ENCODE measurements around the gene PEX13.
"Not testable (repeated sequence)": the region's sequence is repeated elsewhere in the genome, so short reads cannot be mapped to it uniquely, and the experiment has no call there.

The PEX13 gene, protein sequence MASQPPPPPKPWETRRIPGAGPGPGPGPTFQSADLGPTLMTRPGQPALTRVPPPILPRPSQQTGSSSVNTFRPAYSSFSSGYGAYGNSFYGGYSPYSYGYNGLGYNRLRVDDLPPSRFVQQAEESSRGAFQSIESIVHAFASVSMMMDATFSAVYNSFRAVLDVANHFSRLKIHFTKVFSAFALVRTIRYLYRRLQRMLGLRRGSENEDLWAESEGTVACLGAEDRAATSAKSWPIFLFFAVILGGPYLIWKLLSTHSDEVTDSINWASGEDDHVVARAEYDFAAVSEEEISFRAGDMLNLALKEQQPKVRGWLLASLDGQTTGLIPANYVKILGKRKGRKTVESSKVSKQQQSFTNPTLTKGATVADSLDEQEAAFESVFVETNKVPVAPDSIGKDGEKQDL

DNA sequence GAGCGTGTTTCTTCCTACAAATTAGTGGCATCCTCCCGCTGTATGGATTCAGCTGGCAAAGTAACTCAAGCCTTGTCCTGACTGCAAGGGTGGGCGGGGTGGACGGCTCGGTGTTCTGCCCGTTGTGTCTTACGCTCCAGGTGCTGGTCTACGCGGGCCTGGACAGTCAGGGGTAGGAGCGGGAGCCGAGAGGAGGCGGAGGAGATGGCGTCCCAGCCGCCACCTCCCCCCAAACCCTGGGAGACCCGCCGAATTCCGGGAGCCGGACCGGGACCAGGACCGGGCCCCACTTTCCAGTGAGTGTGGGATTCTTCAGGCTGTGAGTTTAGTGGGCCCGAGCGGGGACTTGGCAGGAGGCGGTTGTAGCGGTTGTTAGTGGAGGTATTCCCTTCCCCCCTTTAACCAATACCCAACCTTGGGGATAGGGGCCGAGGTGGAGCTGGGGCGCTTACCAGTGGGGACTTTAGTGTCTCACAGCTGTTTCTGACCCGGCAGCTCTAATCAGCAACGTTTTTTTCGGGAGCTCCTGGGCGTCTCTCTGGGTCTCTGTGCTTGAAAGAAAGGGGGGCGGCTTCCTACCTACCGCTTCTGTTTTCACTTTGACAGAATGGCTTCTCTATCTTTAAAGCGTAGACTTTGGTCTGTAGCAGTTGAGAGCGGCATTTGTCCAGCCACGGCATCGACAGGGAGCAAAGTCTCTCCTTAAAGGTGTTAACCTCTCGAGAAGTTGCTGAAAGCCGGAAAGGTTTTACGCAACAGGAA, at the start of gene PEX13, which contains the start of gene PUS10:
Gene PEX13, plus strand, starts transcription at position 165 of the 762 bp plus-strand sequence. Its CDS starts 40 bp downstream, at position 205.
Gene PUS10, minus strand, starts transcription at position 700 of the 762 bp plus-strand sequence. CDS start 6,365 bp downstream, outside the sequence.
- peak; percentile 37 for DNase-seq (ENCODE audit: low spot score)

GRCh38 chr2:60972889-60973656, 44.4 kb upstream of the PEX13 start:
- no peak for DNase-seq (ENCODE audit: low spot score)

DNA sequence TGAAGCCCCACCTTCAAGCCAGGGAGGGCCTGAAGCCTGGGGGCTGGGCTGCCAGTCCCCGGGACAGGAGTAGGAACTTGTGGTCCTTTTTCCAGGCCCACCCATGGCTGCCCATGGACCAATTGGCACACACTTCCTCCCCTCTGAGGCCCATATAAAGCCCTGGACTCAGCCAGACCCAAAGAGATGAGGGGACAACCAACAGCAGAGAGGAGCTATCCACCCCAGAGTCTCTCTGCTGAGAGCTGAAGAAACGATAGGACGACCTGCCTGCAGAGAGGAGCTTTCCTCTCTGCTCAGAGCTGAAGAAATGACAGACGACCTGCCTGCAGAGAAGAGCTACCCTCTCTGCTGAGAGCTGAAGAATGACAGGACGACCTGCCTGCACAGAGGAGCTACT, 43.8 kb upstream of the PEX13 start:
- DNase-seq (ENCODE audit: low spot score): no peak

GRCh38 chr2:60974652-60975051, 42.9 kb upstream of the PEX13 start:
- no peak for DNase-seq (ENCODE audit: low spot score)

DNA sequence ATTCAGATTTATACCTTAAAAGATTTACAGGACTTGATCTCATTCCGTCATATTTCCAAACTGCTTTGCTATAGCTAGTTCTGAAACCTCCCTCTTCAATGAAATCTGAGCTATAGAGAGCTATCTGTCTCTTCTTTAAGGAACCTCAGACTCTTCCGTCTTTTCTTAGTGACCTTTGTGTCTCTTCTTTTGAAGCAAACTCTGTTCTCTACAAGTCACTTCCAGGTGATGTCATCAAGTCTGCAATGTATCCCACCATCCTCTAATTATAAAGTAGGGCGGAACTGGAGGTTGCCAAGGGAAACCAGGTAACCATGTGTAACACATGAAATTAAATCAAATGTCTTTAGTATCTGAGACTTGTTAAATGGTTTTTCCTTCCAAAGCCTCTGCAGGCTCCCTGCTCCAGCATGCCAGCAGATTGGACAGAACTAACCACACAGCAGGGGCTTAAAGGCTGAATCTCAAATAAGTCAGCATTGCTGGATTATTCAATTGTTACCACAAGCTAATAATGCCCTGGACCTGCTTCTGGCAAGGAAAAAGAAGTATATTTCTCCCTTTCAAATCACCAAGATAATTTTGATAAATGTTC, 41.2 kb upstream of the PEX13 start:
- DNase-seq (ENCODE audit: low spot score): no peak

DNA sequence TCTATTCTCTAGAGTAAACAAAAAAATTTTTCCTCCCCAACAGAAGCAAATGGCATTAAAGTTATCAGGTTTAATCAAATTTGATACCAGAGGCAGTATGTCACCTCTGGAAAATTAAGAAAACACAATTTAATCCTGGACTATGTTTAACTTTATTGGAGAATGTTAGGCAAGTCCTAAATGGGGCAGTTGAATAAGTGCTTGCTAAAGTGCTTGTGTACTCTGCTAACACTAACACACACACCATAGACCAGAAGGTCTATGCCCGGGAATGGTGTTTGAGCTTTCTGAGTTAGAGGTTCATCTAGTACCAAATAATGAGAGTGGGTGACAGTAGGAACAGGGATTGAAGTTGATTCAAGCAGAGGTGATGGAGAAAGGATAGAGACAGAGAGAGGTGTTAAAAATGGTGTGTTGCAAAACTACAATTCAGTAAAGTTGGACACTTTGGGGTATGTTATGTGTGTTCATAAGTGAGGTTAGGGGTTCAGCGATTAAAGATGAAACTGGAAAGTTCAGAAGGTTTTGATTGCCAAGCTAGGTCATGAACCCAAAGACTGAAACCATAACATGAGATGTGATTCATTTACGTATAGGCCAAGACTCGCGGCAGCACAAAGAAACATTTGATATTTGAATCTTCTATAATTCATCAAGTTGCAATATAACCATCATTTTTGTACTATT, 40.5 kb upstream of the PEX13 start:
- DNase-seq (ENCODE audit: low spot score): no peak

DNA sequence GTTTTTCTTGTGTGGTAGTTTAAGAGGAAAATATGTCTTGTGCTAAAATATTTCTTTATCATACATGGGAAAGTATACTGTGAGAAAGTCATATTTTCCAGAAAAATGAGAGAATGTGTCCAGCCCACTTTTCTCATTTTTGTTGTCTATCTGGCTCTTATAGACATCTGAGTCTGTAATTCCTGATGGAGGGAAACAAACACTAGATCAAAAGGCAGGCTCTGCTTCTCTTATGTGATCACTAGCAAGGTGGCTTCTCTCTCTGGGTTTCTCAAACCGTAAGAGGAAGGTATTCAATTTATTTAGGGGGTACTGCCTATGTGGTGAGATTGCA, 40.0 kb upstream of the PEX13 start:
- no peak for DNase-seq (ENCODE audit: low spot score)

DNA sequence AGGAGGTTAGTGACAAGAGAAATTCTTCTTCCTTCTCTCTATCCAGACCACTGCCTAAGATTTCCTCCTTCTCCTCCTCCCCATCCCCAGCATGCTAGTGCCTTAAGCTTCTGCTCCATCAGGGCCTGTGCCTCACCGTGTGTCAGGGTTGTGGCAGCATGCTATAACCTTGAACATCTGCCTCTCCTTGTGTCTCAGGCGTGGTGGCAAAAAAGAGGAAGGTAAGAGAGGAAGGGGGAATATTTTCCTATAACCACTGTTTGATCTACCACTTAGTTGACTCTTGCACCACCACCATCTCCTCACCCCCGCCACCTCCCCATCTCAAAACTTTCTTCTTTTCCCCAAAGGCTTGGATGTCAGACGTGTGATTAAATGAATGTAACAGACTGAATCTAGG, 38.3 kb upstream of the PEX13 start:
- DNase-seq (ENCODE audit: low spot score): no peak

- DNase-seq (ENCODE audit: low spot score): no peak
Observed at GRCh38 chr2:60980071-60980815, 37.3 kb upstream of the PEX13 start.

GRCh38 chr2:60982066-60982465, 35.5 kb upstream of the PEX13 start:
- not testable (repeated sequence) for DNase-seq (ENCODE audit: low spot score)

- DNase-seq (ENCODE audit: low spot score): peak; percentile 33
Observed at GRCh38 chr2:60984720-60985119, 32.8 kb upstream of the PEX13 start.

- DNase-seq (ENCODE audit: low spot score): no peak
Observed at GRCh38 chr2:60987041-60987440, 30.5 kb upstream of the PEX13 start.

GRCh38 chr2:60987656-60988055, 29.9 kb upstream of the PEX13 start:
- not testable (repeated sequence) for DNase-seq (ENCODE audit: low spot score)

GRCh38 chr2:60989259-60989658, 28.3 kb upstream of the PEX13 start:
- DNase-seq (ENCODE audit: low spot score): no peak

- DNase-seq (ENCODE audit: low spot score): no peak
Observed at GRCh38 chr2:60991644-60992043, 25.9 kb upstream of the PEX13 start.

DNA sequence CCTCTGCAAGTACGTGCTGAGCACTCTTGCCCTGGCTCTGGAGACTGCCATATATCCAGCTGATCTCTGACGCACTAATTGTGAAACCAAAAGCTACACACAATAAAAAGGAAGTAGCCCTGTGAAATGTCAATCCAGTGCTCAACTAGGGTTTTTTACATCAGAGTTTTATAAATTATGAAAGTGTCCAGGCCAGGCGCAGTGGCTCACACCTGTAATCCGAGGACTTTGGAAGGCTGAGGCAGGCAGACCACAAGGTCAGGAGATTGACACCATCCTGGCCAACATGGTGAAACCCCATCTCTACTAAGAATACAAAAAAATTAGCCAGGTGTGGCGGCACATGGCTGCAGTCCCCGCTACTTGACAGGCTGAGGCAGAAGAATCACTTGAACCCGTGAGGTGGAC, 24.5 kb upstream of the PEX13 start:
- peak; percentile 67 for DNase-seq (ENCODE audit: low spot score)

DNA sequence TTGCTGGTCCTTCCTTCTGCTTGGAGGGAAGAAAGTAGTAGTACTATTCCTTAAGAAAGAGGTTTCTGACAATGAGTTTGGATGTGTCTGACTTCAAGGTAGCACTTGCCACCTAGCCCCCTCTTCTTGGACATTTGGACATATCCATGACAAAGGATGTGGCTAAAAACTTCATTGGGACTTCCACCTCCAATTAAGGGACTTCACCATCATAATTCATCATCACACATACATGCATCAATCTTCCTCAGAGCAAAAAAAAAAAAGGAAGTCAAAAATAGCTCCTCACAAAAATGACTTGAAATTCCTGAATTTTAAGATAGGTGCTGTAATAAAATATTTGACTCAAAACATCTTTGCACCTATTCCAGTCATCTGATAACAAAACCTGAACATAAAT, 23.4 kb upstream of the PEX13 start:
- no peak for DNase-seq (ENCODE audit: low spot score)

DNA sequence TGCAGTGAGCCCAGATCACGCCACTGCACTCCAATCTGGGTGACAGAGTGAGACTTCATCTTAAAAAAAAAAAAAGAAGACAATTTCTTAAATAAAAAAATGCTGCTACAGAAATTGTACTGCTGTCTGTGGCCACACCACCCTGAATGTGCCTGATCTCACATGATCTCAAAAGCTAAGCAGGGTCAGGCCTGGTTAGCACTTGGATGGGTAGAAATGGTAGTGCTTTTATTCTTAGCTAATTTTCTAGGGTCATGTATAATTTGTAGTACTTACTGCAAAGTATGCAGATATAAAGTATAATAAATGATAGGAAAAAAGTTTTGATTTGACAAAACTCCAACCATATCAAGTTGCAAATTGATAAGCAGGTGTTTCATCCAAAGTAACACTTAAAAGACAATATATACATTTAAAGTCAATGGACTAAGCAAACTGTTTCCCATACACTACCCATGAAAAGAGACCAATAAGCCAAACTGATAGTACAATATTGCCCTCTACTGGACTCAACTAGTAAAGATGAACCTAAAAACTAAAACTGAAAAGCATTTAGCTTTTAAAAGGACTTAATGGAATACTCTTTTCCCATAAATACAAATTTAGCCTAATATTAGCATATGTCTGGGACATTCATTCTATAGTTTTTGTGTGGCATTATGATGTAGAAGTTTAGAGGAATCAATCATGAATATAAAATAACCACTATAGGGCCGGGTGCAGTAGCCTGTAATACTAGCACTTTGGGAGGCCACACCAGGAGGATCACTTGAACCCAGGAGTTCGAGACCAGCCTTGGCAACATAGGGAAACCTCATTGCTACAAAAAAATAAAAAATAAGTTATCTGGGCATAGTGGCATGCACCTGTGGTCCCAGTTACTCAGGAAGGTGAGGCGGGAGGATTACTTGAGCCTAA, 18.6 kb upstream of the PEX13 start:
- DNase-seq (ENCODE audit: low spot score): peak; percentile 76

- no peak for DNase-seq (ENCODE audit: low spot score)
Observed at GRCh38 chr2:61005736-61006135, 11.8 kb upstream of the PEX13 start.
